Measurements from ENCODE around the gene CDH4. TPM values are rescaled to one million over a fixed set of nuclear protein-coding genes. Genes with fewer than 3 reads are reported as not detected.

Gene CDH4
- total and polyA plus RNA-seq, 2 of the 8 experiments (the other 6 are each of a cell fraction or from before 2014, with no cell fraction given), result 4.3 to 7.9 TPM

- TF ChIP-seq JUN (IDR thresholded peaks at IDR 0.05; ENCODE audit: low read depth, low read length) (no peak), POLR2AphosphoS5 (IDR thresholded peaks at IDR 0.05; ENCODE audit: low read depth, low read length) (no peak), SIN3A (conservative IDR thresholded peaks at IDR 0.05 in 1 of 2, IDR thresholded peaks at IDR 0.05 in 1 of 2; ENCODE audit: low read depth in 1 of 2, low read length in 2 of 2) (no peak), KDM5A (IDR thresholded peaks at IDR 0.05; ENCODE audit: low read length) (no peak), FOSL1 (IDR thresholded peaks at IDR 0.05; ENCODE audit: insufficient read depth, low read depth, low read length) (no peak)
These were observed 198.5 kb downstream of the CDH4 start (continued) for GRCh38 chr20:61450549-61450948.

Measured in H1 (cell line).